Esophagus squamous epithelium (tissue), 5 donors: ENCODE results near the gene BAIAP2. TPM values are rescaled to one million over a fixed set of nuclear protein-coding genes. Genes with fewer than 3 reads are reported as not detected.

Experiments used
- DNase-seq: peaks from one replicate; lab custom pipeline; 2025; lab: John Stamatoyannopoulos, UW
- H3K27ac ChIP-seq, 4 donors: fragments of 200-600 bp; sonication (generic); one replicate each; pipeline ENCODE4 v1.5.1; 2016 to 2019; ENCODE audit warnings: mild to moderate bottlenecking in 1 of 4
- H3K27me3 ChIP-seq, 4 donors: fragments of 200-600 bp; sonication (generic); 1 replicate in 3 of 4; 2 replicates in 1 of 4; pipeline versions ENCODE4 v1.5.1 to v1.6.0; 2017 to 2021; ENCODE audit warnings: antibody characterized with exemption in 1 of 4
- H3K36me3 ChIP-seq, 3 donors: fragments of 200-600 bp; sonication (generic); one replicate each; pipeline ENCODE4 v1.5.1; 2016 to 2019
- H3K4me1 ChIP-seq, 3 donors: fragments of 200-600 bp; sonication (generic); one replicate each; pipeline ENCODE4 v1.5.1; 2017 to 2019
- H3K4me3 ChIP-seq, 4 donors: fragments of 200-600 bp; sonication (generic); 1 replicate in 3 of 4; 2 replicates in 1 of 4; pipeline ENCODE4 v1.5.1; 2016 to 2019; ENCODE audit warnings: mild to moderate bottlenecking in 2 of 4, moderate library complexity in 1 of 4
- H3K9me3 ChIP-seq, 3 donors: fragments of 200-600 bp; sonication (generic); one replicate each; pipeline ENCODE4 v1.5.1; 2016 to 2019
- CTCF ChIP-seq, 6 experiments: fragments of 450-650 bp in 4 of 6; fragments of 200-600 bp in 2 of 6; sonication (generic) in 2 of 6; IDR thresholded peaks; one replicate each; pipeline ENCODE4 v1.5.1; 2016 to 2019; ENCODE audit warnings: antibody characterized with exemption in 6 of 6, mild to moderate bottlenecking in 4 of 6, moderate library complexity in 4 of 6
- POLR2A ChIP-seq, 4 donors: fragments of 450-650 bp; IDR thresholded peaks; one replicate each; pipeline ENCODE4 v1.6.1; 2017; ENCODE audit warnings: antibody characterized with exemption in 4 of 4, mild to moderate bottlenecking in 4 of 4, moderate library complexity in 3 of 4
- WGBS, 2 donors: methylation state at CpG; one replicate each; pipeline ENCODE4 v1.1.5; 2018; 5-methylcytosine and 5-hydroxymethylcytosine counted together
- intact Hi-C: fragments of 100-400 bp; cut with DNase I; formaldehyde crosslinking; loops from one replicate; pipeline ENCODE4 v1.15.0; 2022
- total RNA-seq, 4 donors: library from RNA; depleted of rRNA; stranded (reverse); fragments of >200 nt; gene quantifications; one replicate each; pipeline ENCODE4 v1.1.0, GENCODE V29; 2016
- donor health status: DM: yes; HTN: yes; CAD: no.

BAIAP2 gene
- total RNA-seq, 4 donors from 2014 or later, result 87.8 to 175 (median 105) TPM

GRCh38 chr17:81127133-81127455 lies 92.1 kb downstream of the BAIAP2 start:
- Histone ChIP-seq H3K27ac (no peak overlapping the region), H3K27me3 (peaks cover 0 to 61% (median 3%) of the 10 kb centered on the region in 4 donors), H3K36me3 (no peaks in the 10 kb centered on the region), H3K4me1 (peaks cover 0 to 28% (median 0%) of the 10 kb centered on the region in 3 donors), H3K9me3 (no peaks in the 10 kb centered on the region), H3K4me3 (no peak overlapping the region)
- DNase-seq, result no peak
- intact Hi-C loops, result no loop called here
- no CpG with 5 or more reads among the region's 5 CpGs for WGBS, 2 donors
- TF ChIP-seq CTCF (IDR thresholded peaks at IDR 0.05) (no peak), POLR2A (IDR thresholded peaks at IDR 0.05) (no peak)

- H3K36me3 ChIP-seq, result no peaks in the 10 kb centered on the region
- no peaks in the 10 kb centered on the region for H3K9me3 ChIP-seq
- intact Hi-C loops, result no loop called here
- TF ChIP-seq POLR2A (IDR thresholded peaks at IDR 0.05), result no peak
- no peak for TF ChIP-seq CTCF (IDR thresholded peaks at IDR 0.05)
- 51 to 70% methylated on average over 2 to 5 of the region's 25 CpGs for WGBS, 2 donors
- DNase-seq, result no peak
- peaks cover 0 to 23% (median 0%) of the 10 kb centered on the region in 3 donors for H3K4me1 ChIP-seq
- peak overlapping the region in 1 of 4 donors; percentile 11 for H3K4me3 ChIP-seq
- peaks cover 0 to 56% (median under 1%) of the 10 kb centered on the region in 4 donors for H3K27me3 ChIP-seq
- no peak overlapping the region for H3K27ac ChIP-seq
These were observed 92.7 kb downstream of the BAIAP2 start for GRCh38 chr17:81127526-81128177.

GRCh38 chr17:81128338-81128737 lies 93.4 kb downstream of the BAIAP2 start:
- intact Hi-C loops, result no loop called here
- H3K27me3 ChIP-seq, result peaks cover 0 to 49% (median 0%) of the 10 kb centered on the region in 4 donors
- no peaks in the 10 kb centered on the region for H3K9me3 ChIP-seq
- peaks cover 0 to 18% (median 0%) of the 10 kb centered on the region in 3 donors for H3K4me1 ChIP-seq
- no peak overlapping the region for H3K27ac ChIP-seq
- peak overlapping the region in 2 of 4 donors; percentile 10 to 11 for H3K4me3 ChIP-seq
- H3K36me3 ChIP-seq, result no peaks in the 10 kb centered on the region
- DNase-seq, result no peak
- TF ChIP-seq CTCF (IDR thresholded peaks at IDR 0.05) (no peak), POLR2A (IDR thresholded peaks at IDR 0.05) (no peak)
- 80% methylated on average over 3 of the region's 14 CpGs; no CpG with 5 or more reads in 1 of the 2 donors for WGBS, 2 donors

- no peak overlapping the region for H3K27ac ChIP-seq
- peaks cover 0 to 18% (median 0%) of the 10 kb centered on the region in 3 donors for H3K4me1 ChIP-seq
- intact Hi-C loops, result no loop called here
- no peak overlapping the region for H3K4me3 ChIP-seq
- 73 to 80% methylated on average over 7 to 9 of the region's 23 CpGs for WGBS, 2 donors
- peaks cover 0 to 45% (median 0%) of the 10 kb centered on the region in 4 donors for H3K27me3 ChIP-seq
- no peak for DNase-seq
- H3K9me3 ChIP-seq, result no peaks in the 10 kb centered on the region
- no peak for TF ChIP-seq POLR2A (IDR thresholded peaks at IDR 0.05)
- TF ChIP-seq CTCF (IDR thresholded peaks at IDR 0.05), result no peak
- no peaks in the 10 kb centered on the region for H3K36me3 ChIP-seq
These were observed 93.8 kb downstream of the BAIAP2 start for GRCh38 chr17:81128774-81129173.

- H3K4me3 ChIP-seq, result no peak overlapping the region
- intact Hi-C loops, result no loop called here
- H3K27ac ChIP-seq, result peak overlapping the region in 1 of 4 donors; percentile 13
- peaks cover 0 to 39% (median 0%) of the 10 kb centered on the region in 4 donors for H3K27me3 ChIP-seq
- no peaks in the 10 kb centered on the region for H3K9me3 ChIP-seq
- 66 to 87% methylated on average over 7 of the region's 11 CpGs for WGBS, 2 donors
- H3K36me3 ChIP-seq, result no peaks in the 10 kb centered on the region
- peaks cover 0 to 18% (median 0%) of the 10 kb centered on the region in 3 donors for H3K4me1 ChIP-seq
- no peak for DNase-seq
- TF ChIP-seq CTCF (IDR thresholded peaks at IDR 0.05), result no peak
- TF ChIP-seq POLR2A (IDR thresholded peaks at IDR 0.05), result no peak
These were observed 94.3 kb downstream of the BAIAP2 start for GRCh38 chr17:81129289-81129688.
